GM18873 (cell line): ENCODE data around the gene COG8.
"Not testable (repeated sequence)": the region's sequence is repeated elsewhere in the genome, so short reads cannot be mapped to it uniquely, and the experiment has no call there.

ENCODE experiments used
- ATAC-seq: cut with Tn5 transposase; IDR thresholded peaks from one replicate; pipeline ENCODE4 v1.9.1; 2021; ENCODE audit warnings: mild to moderate bottlenecking, moderate library complexity, moderate number of reproducible peaks; ENCODE audit not compliant: unreplicated experiment, low FRiP score

COG8 gene, protein sequence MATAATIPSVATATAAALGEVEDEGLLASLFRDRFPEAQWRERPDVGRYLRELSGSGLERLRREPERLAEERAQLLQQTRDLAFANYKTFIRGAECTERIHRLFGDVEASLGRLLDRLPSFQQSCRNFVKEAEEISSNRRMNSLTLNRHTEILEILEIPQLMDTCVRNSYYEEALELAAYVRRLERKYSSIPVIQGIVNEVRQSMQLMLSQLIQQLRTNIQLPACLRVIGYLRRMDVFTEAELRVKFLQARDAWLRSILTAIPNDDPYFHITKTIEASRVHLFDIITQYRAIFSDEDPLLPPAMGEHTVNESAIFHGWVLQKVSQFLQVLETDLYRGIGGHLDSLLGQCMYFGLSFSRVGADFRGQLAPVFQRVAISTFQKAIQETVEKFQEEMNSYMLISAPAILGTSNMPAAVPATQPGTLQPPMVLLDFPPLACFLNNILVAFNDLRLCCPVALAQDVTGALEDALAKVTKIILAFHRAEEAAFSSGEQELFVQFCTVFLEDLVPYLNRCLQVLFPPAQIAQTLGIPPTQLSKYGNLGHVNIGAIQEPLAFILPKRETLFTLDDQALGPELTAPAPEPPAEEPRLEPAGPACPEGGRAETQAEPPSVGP

GRCh38 chr16:69339289-69340094, at the start of gene COG8, which contains the start of gene NIP7:
TSS of gene COG8 (minus strand) at chr16:69339564. CDS start at chr16:69339552, 12 bp downstream.
TSS of gene NIP7 (plus strand) at chr16:69339772. CDS start at chr16:69339830, 58 bp downstream.
- peak; percentile 80 for ATAC-seq

GRCh38 chr16:69386596-69386995, 47.2 kb upstream of the COG8 start:
- no peak for ATAC-seq

DNA sequence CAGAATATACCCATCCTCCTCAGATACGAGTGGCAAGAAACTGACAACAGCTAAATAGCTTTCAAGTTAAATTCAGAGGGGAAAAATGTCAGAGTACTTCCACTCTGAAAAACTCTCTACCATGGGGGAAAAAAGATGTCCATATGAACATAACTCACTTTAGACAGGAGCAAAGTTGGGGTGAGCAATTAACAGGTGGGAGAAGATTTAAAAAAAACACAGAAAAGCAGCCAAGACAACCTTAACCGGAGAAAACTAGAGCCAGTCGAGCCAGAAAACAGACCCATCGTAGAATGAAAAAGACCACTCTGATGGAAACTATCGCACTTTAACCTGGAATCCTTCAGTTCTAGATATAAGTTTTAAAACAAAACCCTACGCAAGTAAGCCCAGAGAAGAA, 45.6 kb upstream of the COG8 start:
- no peak for ATAC-seq

GRCh38 chr16:69382421-69382820, 43.1 kb upstream of the COG8 start:
- ATAC-seq = no peak

DNA sequence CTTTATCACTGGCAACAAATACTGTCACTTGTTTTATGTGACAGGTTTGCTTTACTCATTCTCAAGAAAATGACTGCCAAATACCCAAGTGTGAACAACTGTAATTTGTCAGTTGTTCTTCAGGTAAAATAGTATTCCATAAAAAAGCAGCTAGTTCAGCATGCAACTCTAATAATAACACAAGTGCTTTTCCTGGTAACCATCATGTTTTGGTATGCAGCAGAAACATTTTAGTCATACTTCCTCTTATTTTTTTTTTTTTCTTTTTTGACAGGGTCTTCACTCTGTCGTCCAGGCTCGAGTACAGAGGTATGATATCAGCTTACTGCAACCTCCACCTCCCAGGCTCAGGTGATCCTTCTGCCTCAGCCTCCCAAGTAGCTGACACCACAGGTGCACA, 41.9 kb upstream of the COG8 start:
- ATAC-seq = no peak

- no peak for ATAC-seq
Observed at GRCh38 chr16:69378760-69379159, 39.4 kb upstream of the COG8 start.

DNA sequence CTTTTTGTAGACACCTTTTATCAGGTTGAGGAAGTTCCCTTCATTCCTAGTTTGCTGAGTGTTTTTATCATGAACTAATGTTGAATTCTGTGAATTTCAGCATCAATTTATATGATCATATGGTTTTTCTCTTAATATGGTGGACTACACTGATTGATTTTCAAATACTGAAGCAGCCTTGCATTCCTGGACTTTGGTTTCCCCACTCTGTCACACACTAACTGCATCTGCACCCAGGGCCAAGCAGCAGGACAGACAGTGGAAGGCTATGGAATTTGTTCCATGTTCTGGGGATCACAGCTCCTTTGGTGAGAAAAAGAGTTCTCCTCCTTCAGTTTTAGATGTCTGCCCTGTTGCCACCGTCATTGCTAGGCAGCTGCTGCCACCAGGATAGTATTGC, 38.7 kb upstream of the COG8 start:
- no peak for ATAC-seq

DNA sequence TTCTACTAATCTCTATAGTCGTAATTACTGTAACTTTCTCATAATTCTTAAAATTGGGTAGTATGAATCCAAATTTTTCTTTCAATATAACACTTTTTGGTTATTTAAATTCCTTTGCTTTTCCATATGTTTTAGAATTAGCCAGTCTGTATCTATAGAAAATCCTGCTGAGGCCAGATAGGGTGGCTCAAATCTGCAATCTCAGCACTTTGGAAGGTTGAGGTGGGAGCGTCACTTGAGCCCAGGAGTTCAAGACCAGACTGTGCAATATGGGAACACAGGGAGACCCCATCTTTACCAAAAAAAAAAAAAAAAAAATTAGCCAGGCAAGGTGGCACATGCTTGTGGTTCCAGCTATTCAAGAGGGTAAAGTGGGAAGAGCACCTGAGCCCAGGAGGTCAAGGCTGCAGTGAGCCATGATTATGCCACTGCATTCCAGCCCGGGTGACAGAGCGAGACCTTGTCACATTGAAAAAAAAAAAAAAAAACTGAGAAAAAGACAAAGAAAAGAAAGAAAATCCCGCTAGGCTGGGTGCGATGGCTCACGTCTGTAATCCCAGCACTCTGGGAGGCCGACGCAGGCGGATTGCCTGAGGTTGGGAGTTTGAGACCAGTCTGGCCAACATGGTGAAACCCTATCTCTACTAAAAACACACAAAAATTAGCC, 37.2 kb upstream of the COG8 start:
- ATAC-seq = no peak

DNA sequence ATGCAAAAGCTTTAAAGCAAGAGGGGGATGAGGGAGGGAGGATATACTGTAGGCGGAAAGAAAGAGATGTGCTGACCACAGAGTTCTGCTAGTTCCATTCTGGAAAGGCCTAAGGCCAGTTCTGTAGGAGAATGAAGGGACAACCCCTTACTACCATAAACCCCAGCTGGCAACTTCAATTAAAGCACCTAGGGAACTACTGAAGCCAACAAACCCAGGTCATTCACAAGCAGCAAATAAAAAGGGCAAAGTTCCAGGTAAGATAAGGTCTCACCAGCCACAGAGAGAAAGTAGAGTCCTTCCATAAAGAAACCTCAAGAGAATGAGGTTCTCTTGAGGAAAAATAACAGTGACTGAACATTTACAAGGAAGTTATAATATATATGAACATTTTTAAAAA, 33.7 kb upstream of the COG8 start:
- no peak for ATAC-seq

DNA sequence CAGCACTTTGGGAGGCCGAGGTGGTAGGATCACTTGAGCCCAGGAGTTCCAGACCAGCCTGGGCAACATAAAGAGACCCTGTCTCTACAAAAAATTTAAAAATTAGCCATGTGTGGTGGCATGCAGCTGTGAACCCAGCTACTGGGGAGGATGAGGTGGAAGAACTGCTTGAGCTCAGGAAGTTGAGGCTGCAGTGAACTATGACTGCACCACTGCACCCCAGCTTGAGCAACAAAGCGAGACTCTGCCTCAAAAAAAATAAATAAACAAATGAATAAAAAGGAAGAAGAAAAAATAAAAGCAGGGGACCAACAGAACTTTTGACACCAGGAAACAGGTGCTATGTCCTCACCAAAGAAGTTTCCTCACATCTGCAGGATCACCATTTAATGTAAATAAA, 32.2 kb upstream of the COG8 start:
- no peak for ATAC-seq

DNA sequence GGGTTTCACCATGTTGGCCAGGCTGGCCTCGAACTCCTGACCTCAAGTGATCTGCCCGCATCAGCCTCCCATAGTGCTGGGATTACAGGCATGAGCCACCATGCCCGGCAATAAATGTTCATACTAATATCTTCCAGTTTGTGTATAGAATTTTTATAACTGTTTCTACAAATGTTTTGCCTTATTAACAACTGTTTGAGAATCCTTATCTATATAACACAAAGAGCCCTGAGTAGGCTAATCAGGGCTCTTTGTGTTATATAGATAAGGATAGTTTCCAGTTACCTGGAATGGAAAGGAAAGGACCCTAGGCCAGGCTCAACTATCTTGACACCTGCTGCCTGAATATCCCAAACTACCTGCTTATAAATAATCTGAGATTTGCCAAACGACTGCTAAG, 29.5 kb upstream of the COG8 start:
- no peak for ATAC-seq

- ATAC-seq = no peak
Observed at GRCh38 chr16:69367980-69368379, 28.6 kb upstream of the COG8 start.

DNA sequence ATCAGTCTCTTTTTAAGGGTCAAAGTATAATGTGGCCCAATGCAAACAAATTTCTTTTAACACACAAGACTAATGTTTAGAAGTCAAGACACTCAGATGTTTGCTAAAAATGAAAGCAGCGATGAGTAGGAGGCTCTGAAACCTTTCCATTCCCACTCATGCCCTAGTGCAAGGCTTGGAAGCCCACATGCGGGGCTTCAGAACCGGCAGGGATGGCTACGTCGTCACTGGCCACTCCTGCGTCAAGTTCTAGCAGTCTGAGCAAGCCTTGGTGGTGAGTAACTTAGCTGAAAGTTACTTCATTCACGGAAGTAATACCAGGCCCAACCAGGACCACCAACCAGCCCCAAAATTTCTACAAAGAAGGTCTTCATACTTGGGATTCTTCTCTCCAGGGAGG, 27.1 kb upstream of the COG8 start:
- no peak for ATAC-seq

DNA sequence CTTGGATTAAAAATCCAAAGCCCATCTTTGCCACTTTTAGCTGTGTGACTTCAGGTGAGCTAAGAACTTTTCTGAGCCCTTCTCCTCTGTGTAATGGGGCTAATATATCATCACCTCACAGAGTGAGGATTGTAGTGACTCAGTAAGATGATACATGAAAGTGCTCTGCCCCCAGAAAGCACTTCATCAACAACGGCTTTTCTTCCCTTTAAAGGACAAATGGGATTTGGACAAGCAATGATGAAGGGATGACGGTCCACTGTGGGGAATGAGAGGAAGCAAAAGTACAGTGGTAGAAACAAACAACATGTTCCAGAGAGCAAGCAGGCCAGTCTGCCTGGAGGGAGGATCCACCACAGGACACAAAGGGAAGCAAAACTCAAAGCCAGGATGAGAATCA, 26.5 kb upstream of the COG8 start:
- ATAC-seq = no peak

DNA sequence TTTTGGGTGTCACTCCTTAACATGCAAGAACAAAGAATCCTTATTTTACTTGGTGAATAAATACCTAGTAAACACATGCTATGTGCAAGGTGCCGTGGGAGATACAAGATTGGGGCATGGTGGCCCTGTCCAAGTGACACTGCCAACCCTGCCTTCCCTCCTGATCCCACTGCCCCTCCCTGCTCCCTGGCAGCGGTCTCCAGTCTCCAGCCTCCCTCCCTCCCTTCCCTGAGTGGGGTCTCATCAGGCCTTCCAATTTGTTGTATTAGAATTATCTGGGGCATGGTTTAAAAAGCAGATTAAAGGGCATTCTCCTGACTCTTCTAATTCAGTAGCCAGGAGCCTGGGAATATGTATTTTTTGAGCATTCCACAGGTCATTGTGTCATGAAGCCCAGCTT, 24.7 kb upstream of the COG8 start:
- no peak for ATAC-seq

DNA sequence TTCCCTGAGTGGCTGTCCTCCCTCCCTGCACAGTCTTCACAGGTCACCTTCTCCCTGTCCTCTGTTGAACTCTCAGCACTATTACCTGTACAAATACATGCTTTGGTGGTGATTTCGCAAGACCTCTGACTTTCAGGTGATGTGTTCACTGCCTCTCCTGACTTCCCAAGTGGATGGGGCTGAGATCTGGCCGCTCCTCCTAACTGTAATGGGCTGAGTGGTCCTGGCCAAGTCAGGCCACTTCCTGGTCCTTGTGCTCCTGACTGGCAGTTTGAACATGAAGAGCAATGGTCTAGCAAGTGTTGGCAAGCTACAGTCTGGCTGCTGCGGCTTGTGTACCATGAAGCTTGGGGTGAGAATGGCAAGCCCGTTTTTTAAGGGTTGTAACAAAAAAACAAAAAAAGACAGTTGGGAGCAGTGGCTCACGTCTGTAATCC, 23.9 kb upstream of the COG8 start:
- no peak for ATAC-seq

DNA sequence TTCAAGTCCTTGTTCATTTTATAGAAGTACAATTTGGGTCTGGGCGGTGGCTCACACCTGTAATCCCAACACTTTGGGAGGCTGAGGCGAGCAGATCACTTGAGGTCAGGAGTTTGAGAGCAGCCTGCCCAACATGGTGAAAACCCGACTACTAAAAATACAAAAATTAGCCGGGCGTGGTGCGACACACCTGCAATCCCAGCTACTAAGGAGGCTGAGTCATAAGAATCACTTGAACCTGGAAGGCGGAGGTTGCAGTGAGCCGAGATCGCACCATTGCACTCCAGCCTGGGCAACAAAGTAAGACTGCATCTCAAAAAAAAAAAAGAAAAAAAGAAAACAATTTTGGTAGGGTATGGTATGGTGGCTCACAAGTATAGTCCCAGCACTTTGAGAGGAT, 20.7 kb upstream of the COG8 start:
- ATAC-seq = not testable (repeated sequence)

- no peak for ATAC-seq
Observed at GRCh38 chr16:69351309-69352027, 12.1 kb upstream of the COG8 start, which contains the start of gene TMED6. TSS of gene TMED6 (minus strand) at chr16:69351786. CDS start at chr16:69351753, 33 bp downstream.

DNA sequence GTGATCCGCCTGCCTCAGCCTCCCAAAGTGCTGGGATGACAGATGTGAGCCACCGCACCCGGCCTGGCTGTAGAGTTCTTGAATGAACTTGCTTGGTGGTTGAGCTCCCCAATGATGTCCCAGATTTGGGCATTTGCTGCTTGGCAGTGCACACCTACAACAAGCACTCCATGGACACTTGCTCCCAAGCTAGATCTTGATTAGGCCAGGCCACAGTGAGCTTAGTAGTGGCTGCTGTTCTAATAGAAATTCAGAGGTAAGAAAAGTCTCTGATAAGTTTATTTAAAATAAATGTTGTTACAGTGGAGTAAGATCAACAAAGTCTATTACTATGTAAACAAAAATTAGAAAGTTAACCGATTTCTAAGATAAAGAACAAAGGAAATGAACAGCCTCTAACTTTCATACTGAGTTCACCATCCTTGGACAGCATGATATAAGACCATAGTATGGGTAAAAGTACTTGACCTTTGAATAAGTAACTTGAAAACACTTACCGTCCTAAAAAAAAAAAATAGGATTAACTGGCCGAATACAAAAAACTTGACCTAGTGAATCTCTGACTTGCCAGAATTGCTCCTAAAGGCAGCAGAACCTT, 11.3 kb upstream of the COG8 start:
- no peak for ATAC-seq

- no peak for ATAC-seq
Observed at GRCh38 chr16:69349536-69349935, 10.2 kb upstream of the COG8 start.
